Measurements from ENCODE around the gene PLXNA4.

The PLXNA4 gene

GRCh38 chr7:132565441-132565840 lies 10.8 kb downstream of the PLXNA4 start:
- DNase-seq (ENCODE audit: low read depth, low spot score), result no peak

GRCh38 chr7:132564849-132565248 lies 11.4 kb downstream of the PLXNA4 start:
- no peak for DNase-seq (ENCODE audit: low read depth, low spot score)

GRCh38 chr7:132564090-132564489 lies 12.2 kb downstream of the PLXNA4 start:
- no peak for DNase-seq (ENCODE audit: low read depth, low spot score)

GRCh38 chr7:132562690-132563089 lies 13.6 kb downstream of the PLXNA4 start:
- no peak for DNase-seq (ENCODE audit: low read depth, low spot score)

GRCh38 chr7:132561763-132562162 lies 14.5 kb downstream of the PLXNA4 start:
- DNase-seq (ENCODE audit: low read depth, low spot score), result no peak

- DNase-seq (ENCODE audit: low read depth, low spot score), result no peak
These were observed 15.3 kb downstream of the PLXNA4 start for GRCh38 chr7:132560825-132561529.

- no peak for DNase-seq (ENCODE audit: low read depth, low spot score)
These were observed 16.2 kb downstream of the PLXNA4 start for GRCh38 chr7:132560105-132560504.

GRCh38 chr7:132558815-132559214 lies 17.5 kb downstream of the PLXNA4 start:
- no peak for DNase-seq (ENCODE audit: low read depth, low spot score)

- DNase-seq (ENCODE audit: low read depth, low spot score), result no peak
These were observed 18.7 kb downstream of the PLXNA4 start for GRCh38 chr7:132557489-132558044.

GRCh38 chr7:132554446-132554845 lies 21.8 kb downstream of the PLXNA4 start:
- DNase-seq (ENCODE audit: low read depth, low spot score), result no peak

- no peak for DNase-seq (ENCODE audit: low read depth, low spot score)
These were observed 23.2 kb downstream of the PLXNA4 start for GRCh38 chr7:132553031-132553430.

- no peak for DNase-seq (ENCODE audit: low read depth, low spot score)
These were observed 24.4 kb downstream of the PLXNA4 start for GRCh38 chr7:132551886-132552285.

GRCh38 chr7:132551439-132551838 lies 24.8 kb downstream of the PLXNA4 start:
- DNase-seq (ENCODE audit: low read depth, low spot score), result no peak

GRCh38 chr7:132548489-132549078 lies 27.7 kb downstream of the PLXNA4 start:
- peak; percentile 62 for DNase-seq (ENCODE audit: low read depth, low spot score)

GRCh38 chr7:132547821-132548220 lies 28.4 kb downstream of the PLXNA4 start:
- DNase-seq (ENCODE audit: low read depth, low spot score), result peak; percentile 64

- DNase-seq (ENCODE audit: low read depth, low spot score), result no peak
These were observed 29.7 kb downstream of the PLXNA4 start for GRCh38 chr7:132546366-132547127.

- no peak for DNase-seq (ENCODE audit: low read depth, low spot score)
These were observed 30.5 kb downstream of the PLXNA4 start for GRCh38 chr7:132545756-132546155.

GRCh38 chr7:132544999-132545398 lies 31.3 kb downstream of the PLXNA4 start:
- DNase-seq (ENCODE audit: low read depth, low spot score), result no peak

- DNase-seq (ENCODE audit: low read depth, low spot score), result no peak
These were observed 32.2 kb downstream of the PLXNA4 start for GRCh38 chr7:132544025-132544424.

GRCh38 chr7:132542895-132543294 lies 33.4 kb downstream of the PLXNA4 start:
- DNase-seq (ENCODE audit: low read depth, low spot score), result no peak

GRCh38 chr7:132541656-132542055 lies 34.6 kb downstream of the PLXNA4 start:
- no peak for DNase-seq (ENCODE audit: low read depth, low spot score)

- no peak for DNase-seq (ENCODE audit: low read depth, low spot score)
These were observed 38.7 kb downstream of the PLXNA4 start for GRCh38 chr7:132537456-132538145.
